RPMI7951 (cell line): ENCODE measurements around the gene CEPT1. TPM values are rescaled to one million over a fixed set of nuclear protein-coding genes. Genes with fewer than 3 reads are reported as not detected.

ENCODE experiments used
- DNase-seq: peaks from one replicate; pipeline ENCODE4 v3.0.0-alpha.2; 2012; ENCODE audit warnings: low read depth
- total RNA-seq: library from RNA; depleted of rRNA; stranded (reverse); fragments of >200 nt; shearing (Covaris generic); gene quantifications from 2 replicates; pipeline ENCODE4 v1.2.3, GENCODE V29; 2014

CEPT1 gene
- total RNA-seq, 1 experiment from 2014 or later: 38.7 TPM

DNA sequence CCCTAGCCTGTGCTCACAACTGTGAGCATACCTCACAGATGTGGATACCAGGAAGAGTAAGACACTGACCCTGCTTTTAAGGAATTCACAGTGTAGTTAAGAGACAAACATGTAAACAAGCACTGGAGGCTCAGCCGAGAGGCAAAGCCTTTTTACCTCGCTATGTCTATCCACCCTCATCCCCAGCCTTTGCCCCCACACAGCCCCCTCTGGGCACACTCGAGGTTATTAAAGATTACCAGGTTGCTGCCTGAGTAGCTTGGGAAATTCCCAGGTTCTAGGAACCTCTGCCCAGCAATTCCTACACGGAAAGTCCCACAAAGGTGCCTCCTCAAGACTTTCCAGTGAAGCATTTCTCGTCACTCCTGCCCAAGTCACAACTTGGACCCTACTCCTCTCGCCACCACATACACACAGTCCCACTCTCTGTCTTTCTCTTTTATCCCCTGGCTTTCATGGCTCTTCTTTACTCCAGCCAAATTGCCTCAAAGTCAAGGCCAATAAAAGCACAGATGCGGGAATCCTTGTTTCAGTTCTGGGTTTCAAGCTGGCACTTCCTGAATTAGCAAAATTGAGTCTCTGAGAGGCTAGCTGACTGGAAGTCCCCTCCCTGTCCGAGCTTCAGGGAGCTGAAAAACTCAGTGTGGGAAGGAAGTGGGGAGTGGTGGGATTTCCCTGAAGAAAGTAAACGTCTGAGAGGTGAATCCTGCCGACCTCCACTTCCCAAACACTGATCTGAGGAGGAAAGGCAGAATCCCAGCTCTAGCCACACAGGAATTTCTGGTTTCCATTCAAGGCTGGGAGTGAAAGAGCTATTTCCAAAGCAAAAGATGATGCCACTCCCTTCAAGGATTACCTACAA is 52.9 kb downstream of the CEPT1 start:
- DNase-seq: peak; percentile 10

GRCh38 chr1:111193712-111194480 is 53.9 kb downstream of the CEPT1 start:
- no peak for DNase-seq

GRCh38 chr1:111195002-111195684 is 55.1 kb downstream of the CEPT1 start:
- DNase-seq: no peak

- DNase-seq: no peak
Observed at GRCh38 chr1:111196213-111196612, 56.2 kb downstream of the CEPT1 start.

- DNase-seq: peak; percentile 25
Observed at GRCh38 chr1:111197598-111198284, 57.7 kb downstream of the CEPT1 start.

DNA sequence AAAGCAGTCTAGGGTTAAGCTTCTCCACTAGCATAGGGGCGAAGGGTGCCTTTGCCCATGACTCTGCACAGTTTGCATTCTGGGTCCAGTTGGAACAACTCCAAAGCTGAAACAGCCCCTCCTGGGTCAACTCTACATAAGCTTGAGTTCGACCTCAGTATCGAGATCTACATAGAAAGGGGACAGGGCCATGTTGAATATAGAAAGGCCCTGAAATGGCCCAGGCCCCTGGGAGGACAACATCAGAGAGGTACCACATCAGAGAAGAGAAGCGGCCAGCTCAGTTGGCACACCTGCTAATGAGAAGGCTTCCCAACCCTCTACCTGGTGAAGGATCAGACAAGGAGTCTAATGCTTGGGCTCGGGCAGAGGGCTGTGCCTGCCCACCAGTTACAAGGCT is 58.8 kb downstream of the CEPT1 start:
- no peak for DNase-seq

DNA sequence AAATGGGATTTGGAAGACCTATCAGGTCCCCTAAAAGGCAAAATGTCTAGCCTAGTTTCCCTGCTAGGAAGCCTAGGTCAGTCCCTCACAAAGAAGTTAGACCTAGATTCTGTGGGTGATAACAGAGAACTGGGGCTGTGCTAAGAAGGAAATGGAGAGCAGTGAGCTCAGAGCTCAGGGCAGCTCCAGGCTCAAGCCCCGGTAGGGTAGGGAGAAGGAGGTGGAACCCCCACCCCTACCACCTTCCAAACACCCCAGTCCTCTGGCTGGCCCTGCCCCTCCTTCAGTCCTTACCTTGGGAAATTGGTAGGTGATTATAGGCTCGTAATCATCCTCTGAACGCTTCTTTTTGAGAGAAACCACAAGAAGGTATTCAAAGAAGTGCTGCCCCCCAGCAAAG is 59.3 kb downstream of the CEPT1 start:
- no peak for DNase-seq

- DNase-seq: no peak
Observed at GRCh38 chr1:111199881-111200801, 60.1 kb downstream of the CEPT1 start, which contains the start of gene DENND2D. DENND2D (minus strand) TSS chr1:111200646; CDS start chr1:111200459, 187 bp downstream.

- DNase-seq: no peak
Observed at GRCh38 chr1:111200802-111201161, 60.8 kb downstream of the CEPT1 start.

DNA sequence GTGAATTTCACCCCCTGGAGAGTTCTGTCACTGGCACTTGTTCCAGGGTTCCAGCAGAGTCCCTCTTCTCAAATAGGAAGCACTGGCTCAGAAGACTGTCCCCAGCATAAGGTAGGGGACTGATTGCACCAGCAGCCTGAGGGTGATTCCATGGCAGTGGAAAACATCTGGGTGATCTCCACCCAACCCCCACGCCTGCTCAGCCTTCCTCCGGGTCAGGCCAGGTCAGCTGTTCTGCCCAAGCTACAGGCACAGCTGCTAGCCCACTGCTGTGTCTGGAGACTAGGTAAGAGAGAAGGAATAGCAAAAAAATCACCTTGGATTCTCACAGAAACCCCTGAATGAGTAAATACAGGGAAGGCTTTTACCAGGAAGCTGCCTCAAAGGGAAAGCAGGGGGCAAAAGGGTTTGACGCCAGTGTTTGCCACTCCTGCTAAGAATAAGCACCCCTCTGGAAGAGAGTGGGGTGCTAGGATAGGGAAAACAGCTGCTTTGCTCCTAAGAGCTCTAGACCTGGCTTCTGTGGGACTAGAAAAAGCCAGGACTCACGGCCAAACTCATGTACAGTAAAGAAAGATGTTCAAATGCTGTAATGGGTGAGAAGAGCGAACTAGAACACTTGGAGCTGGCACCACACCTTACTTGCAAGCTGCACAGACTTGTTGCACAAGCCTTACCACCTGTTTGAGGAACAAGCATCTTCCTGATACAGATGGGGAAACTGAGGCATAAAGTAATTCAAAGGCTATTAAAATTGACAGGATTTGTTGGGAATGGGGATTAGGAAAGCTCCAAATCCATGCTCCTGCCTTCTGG is 61.5 kb downstream of the CEPT1 start:
- no peak for DNase-seq

DNA sequence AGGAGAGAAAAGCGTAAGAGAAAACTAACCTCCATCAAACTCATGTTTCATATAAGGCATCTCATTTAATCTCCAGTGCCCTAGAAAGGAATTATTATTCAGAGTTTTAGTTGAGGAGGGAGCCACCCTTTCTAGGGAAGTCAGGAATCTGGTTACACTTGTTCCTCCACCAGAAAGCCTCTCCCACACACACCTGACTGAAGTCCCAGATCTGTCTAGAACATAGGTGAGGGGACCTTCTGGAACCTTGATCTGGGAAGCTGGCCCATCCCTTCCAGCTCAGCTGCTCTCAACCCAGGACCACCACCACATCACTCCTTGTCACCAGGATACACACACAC is 62.3 kb downstream of the CEPT1 start:
- no peak for DNase-seq

DNA sequence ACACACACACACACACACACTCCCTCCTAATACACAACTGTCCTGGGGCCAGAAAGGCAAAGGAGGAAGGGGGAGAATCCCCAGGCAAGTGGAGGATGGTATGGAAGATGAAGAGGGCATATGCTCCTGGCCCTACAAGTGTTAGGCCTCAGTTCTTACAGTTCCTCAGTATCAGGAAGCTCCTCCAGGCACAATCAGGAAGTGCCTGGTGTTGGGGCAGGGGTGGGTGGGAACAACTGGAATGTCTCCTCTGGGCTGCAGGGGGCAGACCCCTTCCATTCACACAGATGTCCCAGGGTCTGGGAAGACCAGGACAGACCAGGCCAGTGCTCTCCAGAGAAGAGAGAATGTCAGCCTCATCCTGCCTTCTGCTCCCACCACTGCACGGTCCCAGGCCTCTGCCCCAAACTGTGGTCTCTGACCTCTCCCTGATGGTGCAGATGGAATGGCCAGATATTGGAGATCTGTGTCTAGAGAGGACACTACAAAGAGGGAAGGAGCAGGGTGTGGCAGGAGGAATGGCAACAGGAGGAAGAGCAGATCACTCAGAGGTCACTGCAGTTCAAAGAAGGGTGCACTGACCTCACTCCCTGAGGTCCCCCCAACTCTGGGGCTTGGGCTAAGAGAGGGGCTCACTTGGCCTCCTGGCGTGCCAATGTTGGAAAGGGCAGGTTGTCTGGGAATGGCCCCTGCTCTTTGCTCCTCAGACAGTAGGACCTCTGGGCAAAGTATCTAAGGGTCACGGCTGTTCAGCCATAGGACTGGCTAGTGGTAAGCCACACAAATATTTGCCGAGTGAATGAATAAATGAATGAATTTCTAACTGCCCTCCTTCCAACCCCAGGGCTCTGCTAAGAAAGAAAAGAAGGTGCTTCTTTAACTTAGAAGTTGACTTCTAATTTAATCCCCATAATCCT is 62.9 kb downstream of the CEPT1 start:
- no peak for DNase-seq

- DNase-seq: no peak
Observed at GRCh38 chr1:111203681-111204200, 63.7 kb downstream of the CEPT1 start.

GRCh38 chr1:111204201-111204982 is 64.4 kb downstream of the CEPT1 start:
- no peak for DNase-seq

GRCh38 chr1:111204983-111205713 is 65.1 kb downstream of the CEPT1 start:
- DNase-seq: no peak

DNA sequence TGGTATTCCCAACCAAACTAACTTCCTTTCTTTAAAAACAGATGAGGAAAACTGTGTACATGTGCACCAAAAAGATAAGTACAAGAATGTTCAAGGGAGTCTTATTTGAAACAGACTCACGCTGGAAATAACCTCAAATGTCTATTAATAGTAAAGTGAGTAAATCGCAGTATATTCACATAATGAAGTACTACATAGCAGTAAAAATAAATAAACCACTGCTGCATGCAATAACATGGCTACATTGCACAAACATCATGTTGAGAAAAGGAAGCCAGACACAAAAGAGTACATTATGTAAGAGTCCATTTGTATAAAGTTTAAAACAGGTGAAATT is 65.7 kb downstream of the CEPT1 start:
- DNase-seq: no peak

DNA sequence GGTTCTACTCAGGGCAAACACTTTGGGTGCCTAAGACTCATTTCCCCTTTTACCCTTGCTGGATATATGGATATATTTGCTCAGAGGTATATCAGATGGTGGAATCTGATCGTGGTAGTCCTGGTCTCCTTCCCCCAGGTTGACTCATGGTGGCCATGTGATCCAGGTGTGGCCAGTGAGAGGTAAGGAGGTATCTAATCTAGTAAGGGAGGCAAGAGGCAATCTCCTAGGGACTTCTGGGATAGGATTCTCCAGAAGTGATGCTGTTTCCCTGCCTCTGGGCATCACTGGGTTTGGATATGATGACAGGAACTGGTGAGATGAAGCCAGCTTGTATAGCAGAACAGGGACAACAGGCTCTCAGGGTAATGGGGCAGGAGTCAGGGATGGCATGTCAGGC is 68.9 kb downstream of the CEPT1 start:
- DNase-seq: no peak
